Activated CD8-positive, alpha-beta T cell treated with anti-CD3 and anti-CD28 coated beads, Interleukin-2, amount 10 ng/mL, durations not matched to agents 7 days and 5 days (primary cell): ENCODE data around the gene CYYR1. TPM values are rescaled to one million over a fixed set of nuclear protein-coding genes. Genes with fewer than 3 reads are reported as not detected.

Source experiments
- ATAC-seq: fragments of 150-1000 bp; cut with Tn5 transposase; one replicate; pipeline ENCODE4 v1.10.0; 2021; ENCODE audit warnings: moderate library complexity
- CTCF ChIA-PET: fragments of 350-600 bp; sonication (Branson Sonifier 250); formaldehyde crosslinking; loops from one replicate; lab custom pipeline; 2021; ENCODE audit warnings: antibody characterized with exemption; lab: Charles Lee
- POLR2A ChIA-PET: fragments of 350-600 bp; sonication (Branson Sonifier 250); formaldehyde crosslinking; loops from one replicate; lab custom pipeline; 2021; ENCODE audit warnings: antibody characterized with exemption; lab: Charles Lee
- DNase-seq: peaks from one replicate; pipeline ENCODE4 v3.0.0-alpha.2; 2020
- H3K27ac Mint-ChIP-seq: one replicate; pipeline ENCODE4 v1.8.0; 2021; ENCODE audit warnings: mild to moderate bottlenecking, mixed read lengths
- H3K27me3 Mint-ChIP-seq: one replicate; pipeline ENCODE4 v1.8.0; 2021; ENCODE audit warnings: low read depth, mixed read lengths
- H3K36me3 Mint-ChIP-seq: one replicate; pipeline ENCODE4 v1.8.0; 2021; ENCODE audit warnings: low read depth, mixed read lengths
- H3K4me1 Mint-ChIP-seq: one replicate; pipeline ENCODE4 v1.8.0; 2021; ENCODE audit warnings: low read depth, mixed read lengths
- H3K4me3 Mint-ChIP-seq: one replicate; pipeline ENCODE4 v1.8.0; 2021; ENCODE audit warnings: mild to moderate bottlenecking, mixed read lengths
- H3K9me3 Mint-ChIP-seq: one replicate; pipeline ENCODE4 v1.8.0; 2022; ENCODE audit warnings: mixed read lengths; ENCODE audit not compliant: insufficient read depth
- total RNA-seq, 2 experiments: library from RNA; stranded (reverse); gene quantifications; one replicate each; pipeline ENCODE4 v1.2.3, GENCODE V29; 2021

CYYR1 gene
- total RNA-seq, 2 experiments from 2014 or later: not detected

DNA sequence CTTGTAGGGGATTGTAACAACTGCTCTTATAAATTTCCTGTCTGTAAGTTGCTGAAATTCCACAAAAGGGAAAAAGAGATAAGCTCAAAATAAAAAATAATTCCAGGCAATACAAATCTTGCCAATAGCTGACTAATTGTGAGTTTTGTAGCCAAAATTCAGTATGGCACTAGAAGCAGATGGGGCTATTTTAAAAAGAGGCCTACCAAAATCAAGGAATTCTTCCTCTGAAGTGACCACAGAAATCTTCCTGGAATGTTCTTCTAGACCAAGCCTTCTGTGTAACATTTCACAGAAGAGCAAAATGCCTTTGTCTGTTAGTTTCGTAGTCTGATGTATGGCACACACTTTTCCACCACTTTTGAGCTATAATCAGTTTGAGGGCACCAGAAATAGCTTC lies 127.6 kb downstream of the CYYR1 start:
- Mint-ChIP-seq H3K4me1 (no peaks in the 10 kb centered on the region), H3K36me3 (no peaks in the 10 kb centered on the region), H3K27me3 (no peaks in the 10 kb centered on the region), H3K27ac (no peak overlapping the region), H3K4me3 (no peak overlapping the region), H3K9me3 (no peaks in the 10 kb centered on the region)
- no peak for ATAC-seq
- POLR2A ChIA-PET: no interaction called here
- DNase-seq: no peak
- CTCF ChIA-PET: no interaction called here

DNA sequence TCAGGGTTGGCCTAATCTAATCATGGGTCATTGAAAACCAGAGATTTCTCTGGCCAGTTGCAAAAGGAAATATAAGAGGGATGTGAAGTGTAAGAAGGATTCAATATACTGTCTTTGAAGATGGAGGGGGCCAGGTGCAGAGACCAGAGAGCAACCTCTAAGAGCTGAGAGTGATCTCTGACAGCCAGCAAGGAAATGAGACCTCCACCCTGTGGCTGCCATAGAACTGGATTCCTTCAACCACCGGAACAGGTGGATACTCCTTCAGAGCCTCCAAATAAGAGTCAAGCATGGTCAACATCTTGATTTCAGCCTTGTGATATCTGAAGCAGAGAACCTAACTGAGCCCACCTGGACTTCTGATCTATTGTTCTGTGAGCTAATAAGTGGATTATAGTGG lies 128.4 kb downstream of the CYYR1 start:
- Mint-ChIP-seq H3K36me3 (no peaks in the 10 kb centered on the region), H3K27ac (no peak overlapping the region), H3K4me3 (no peak overlapping the region), H3K27me3 (no peaks in the 10 kb centered on the region), H3K9me3 (no peaks in the 10 kb centered on the region), H3K4me1 (no peaks in the 10 kb centered on the region)
- ATAC-seq (no peak), DNase-seq (no peak)
- ChIA-PET CTCF (interaction anchor here (0.6 kb wide), 1 partner anchor 10 kb away, joined by 3 read pairs; no protein-coding TSS in a partner anchor), POLR2A (no interaction called here)

DNA sequence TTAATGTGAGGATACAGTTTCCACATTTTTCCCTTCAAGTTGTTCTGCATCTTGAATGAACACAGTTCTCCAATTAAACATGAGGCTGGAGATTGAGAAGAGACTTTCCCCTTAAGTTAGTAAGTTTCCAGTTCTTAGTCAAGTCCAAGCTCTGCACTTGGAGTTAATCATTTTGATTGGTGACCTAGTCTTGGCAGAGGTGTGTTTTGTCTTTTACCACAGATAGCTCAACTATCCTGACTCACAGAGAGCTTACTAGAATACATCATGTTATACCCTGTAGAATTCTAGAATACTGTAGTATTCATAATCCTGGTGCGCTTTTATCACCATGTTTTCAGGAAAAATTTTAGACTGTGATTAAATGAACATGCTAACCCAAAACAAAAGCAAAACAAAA lies 129.2 kb downstream of the CYYR1 start:
- CTCF ChIA-PET: no interaction called here
- Mint-ChIP-seq H3K27ac (no peak overlapping the region), H3K36me3 (no peaks in the 10 kb centered on the region), H3K9me3 (no peaks in the 10 kb centered on the region), H3K4me1 (no peaks in the 10 kb centered on the region), H3K27me3 (no peaks in the 10 kb centered on the region), H3K4me3 (no peak overlapping the region)
- ATAC-seq: no peak
- POLR2A ChIA-PET: no interaction called here
- DNase-seq: no peak

DNA sequence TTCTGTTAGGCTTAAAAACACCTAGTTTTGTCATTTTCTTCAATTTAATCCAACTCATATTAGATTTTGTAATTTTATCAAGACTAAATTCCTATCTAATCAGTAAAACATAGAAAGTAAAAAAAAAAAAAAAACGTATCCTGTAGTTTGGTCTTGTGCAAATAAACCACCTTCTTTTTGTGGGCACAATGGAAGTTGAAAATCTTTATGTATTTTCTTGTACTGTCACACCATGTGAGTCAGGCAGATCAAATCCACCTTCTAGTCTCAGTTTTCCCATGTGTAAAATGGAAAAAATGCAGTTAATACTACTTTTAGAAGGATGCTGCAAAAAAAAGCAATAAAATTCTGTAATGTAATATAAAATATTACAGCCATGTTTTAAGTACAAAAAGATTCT lies 129.8 kb downstream of the CYYR1 start:
- no peaks in the 10 kb centered on the region for H3K27me3 Mint-ChIP-seq
- no peak overlapping the region for H3K4me3 Mint-ChIP-seq
- H3K9me3 Mint-ChIP-seq: no peaks in the 10 kb centered on the region
- CTCF ChIA-PET: no interaction called here
- H3K27ac Mint-ChIP-seq: no peak overlapping the region
- POLR2A ChIA-PET: no interaction called here
- ATAC-seq (no peak), DNase-seq (no peak)
- H3K36me3 Mint-ChIP-seq: no peaks in the 10 kb centered on the region
- H3K4me1 Mint-ChIP-seq: no peaks in the 10 kb centered on the region

DNA sequence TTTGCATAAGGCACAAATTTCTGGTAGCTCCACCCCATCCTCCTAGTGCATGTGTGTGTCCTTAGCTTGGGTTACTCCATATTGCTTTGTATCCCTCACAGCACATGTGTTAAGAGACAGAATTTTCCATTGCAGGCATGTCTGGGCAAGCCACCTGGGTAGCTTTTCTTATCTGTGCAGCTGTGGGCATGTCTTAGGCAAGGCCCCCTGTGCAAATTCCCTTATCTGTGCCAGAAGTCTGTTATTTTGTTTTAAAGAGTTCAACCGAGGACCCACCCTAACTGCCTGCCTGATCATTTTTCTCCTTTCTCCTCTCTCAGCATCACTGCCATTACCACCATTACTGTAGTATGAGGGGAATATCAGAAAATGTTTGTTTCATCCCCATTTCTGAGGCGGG lies 131.9 kb downstream of the CYYR1 start:
- no peaks in the 10 kb centered on the region for H3K4me1 Mint-ChIP-seq
- H3K27me3 Mint-ChIP-seq: no peaks in the 10 kb centered on the region

DNA sequence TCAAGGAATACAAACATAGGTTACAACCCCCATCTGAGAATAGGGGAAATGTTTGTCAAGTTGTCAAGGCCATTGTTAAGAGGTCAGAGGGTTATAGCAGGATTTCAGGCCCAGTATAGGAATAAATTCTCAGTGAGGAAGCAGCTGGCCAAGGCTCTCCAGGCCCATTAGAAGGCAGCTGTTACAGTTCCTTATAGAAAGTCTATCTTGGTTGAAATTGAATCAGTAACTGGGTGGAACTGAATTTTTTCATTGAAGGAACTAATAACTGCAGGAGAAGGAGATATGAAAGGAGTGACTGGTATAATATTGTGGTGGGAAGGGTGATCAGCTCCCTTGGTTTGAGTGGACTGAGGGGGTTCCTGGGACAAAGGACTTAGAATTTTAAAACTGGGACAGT lies 134.1 kb downstream of the CYYR1 start:
- no peak overlapping the region for H3K27ac Mint-ChIP-seq
- ChIA-PET CTCF (no interaction called here), POLR2A (no interaction called here)
- H3K4me3 Mint-ChIP-seq: no peak overlapping the region
- H3K9me3 Mint-ChIP-seq: no peaks in the 10 kb centered on the region
- no peaks in the 10 kb centered on the region for H3K4me1 Mint-ChIP-seq
- no peaks in the 10 kb centered on the region for H3K27me3 Mint-ChIP-seq
- ATAC-seq: no peak
- H3K36me3 Mint-ChIP-seq: no peaks in the 10 kb centered on the region
- no peak for DNase-seq

More for the DNA sequence above, 131.9 kb downstream of the CYYR1 start:
- no peak for ATAC-seq
- DNase-seq: no peak
- no peaks in the 10 kb centered on the region for H3K9me3 Mint-ChIP-seq
- no peak overlapping the region for H3K4me3 Mint-ChIP-seq
- ChIA-PET POLR2A (no interaction called here), CTCF (no interaction called here)
- H3K36me3 Mint-ChIP-seq: no peaks in the 10 kb centered on the region
- no peak overlapping the region for H3K27ac Mint-ChIP-seq

DNA sequence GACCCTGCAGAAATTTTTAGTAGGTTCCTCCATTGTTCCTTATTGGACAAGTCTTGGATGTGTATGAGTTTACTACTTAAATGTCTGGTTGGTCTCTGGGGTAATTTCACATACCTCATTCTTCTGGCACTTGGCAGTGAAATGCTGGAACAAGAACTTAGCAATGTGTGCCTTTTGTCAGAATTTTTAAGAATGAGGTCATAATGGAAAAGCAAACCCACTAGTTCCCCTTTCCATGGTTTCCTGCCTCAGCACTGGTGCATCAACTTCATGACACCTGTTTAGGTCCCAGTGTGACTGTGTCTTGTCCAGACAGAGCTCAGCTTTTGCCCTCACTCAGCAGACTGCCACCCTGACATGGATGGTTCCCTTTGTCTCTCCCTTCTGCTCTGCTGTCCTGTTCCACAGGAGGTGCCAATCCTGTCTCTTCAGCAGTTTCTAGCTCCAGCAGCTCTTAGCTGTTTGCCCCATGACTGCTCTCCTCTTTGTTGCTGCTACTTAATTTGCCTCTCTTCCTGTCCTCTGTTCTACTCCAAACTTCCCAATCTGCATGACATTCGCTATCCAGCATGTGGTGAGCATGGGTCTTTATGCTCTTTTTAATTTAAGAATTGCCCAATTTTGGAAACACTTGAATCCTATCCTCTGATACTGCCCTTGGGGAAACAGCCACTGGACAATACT lies 135.6 kb downstream of the CYYR1 start:
- H3K9me3 Mint-ChIP-seq: no peaks in the 10 kb centered on the region
- DNase-seq (no peak), ATAC-seq (no peak)
- H3K4me3 Mint-ChIP-seq: no peak overlapping the region
- no peaks in the 10 kb centered on the region for H3K36me3 Mint-ChIP-seq
- no peaks in the 10 kb centered on the region for H3K27me3 Mint-ChIP-seq
- H3K27ac Mint-ChIP-seq: no peak overlapping the region
- ChIA-PET POLR2A (no interaction called here), CTCF (no interaction called here)
- H3K4me1 Mint-ChIP-seq: no peaks in the 10 kb centered on the region

DNA sequence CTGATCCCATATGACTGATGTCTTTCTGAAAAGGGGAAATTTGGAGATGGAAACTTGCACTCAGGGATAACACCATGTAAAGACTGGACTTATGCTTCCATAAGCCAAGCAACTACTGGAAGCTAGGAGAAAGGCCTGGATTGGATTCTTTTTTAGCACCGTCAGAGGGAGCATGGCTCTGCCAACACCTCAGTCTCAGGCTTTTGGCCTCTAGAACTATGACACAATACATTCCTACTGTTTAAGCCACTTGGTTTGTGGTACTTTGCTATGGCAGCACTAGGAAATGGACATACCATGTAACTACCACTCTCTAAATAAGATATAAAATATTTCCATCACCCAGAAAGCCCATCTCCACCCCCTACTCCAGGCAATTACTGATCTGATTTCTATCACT lies 139.7 kb downstream of the CYYR1 start:
- no peak overlapping the region for H3K27ac Mint-ChIP-seq
- ChIA-PET CTCF (no interaction called here), POLR2A (interaction anchor here (0.6 kb wide), 1 partner anchor 795 kb away, joined by 3 read pairs; the partner anchor contains the start of gene JAM2)
- no peak for ATAC-seq
- H3K27me3 Mint-ChIP-seq: no peaks in the 10 kb centered on the region
- H3K9me3 Mint-ChIP-seq: no peaks in the 10 kb centered on the region
- no peaks in the 10 kb centered on the region for H3K4me1 Mint-ChIP-seq
- H3K4me3 Mint-ChIP-seq: no peak overlapping the region
- H3K36me3 Mint-ChIP-seq: no peaks in the 10 kb centered on the region
- DNase-seq: no peak

DNA sequence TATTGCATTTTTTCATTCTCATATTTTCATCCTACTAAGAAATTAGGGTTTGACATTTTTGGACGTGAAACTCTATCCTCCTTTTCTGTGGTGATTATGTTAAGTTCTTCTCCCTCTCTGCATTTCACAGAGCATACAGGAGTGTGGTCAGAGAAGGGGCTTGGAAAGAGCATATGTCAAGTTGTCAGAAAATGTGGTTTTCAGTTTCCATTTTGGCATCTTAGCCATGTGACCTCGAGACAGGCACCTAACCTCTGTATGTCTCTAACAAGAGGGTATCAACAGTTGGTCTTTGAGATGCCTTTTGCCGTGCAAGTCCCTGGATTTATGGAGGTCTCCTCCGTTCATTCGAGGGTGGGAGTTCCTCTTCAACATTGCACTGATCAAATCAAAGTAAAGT lies 140.7 kb downstream of the CYYR1 start:
- no peaks in the 10 kb centered on the region for H3K36me3 Mint-ChIP-seq
- no peak for DNase-seq
- ATAC-seq: no peak
- no peaks in the 10 kb centered on the region for H3K9me3 Mint-ChIP-seq
- POLR2A ChIA-PET: no interaction called here
- no peak overlapping the region for H3K27ac Mint-ChIP-seq
- CTCF ChIA-PET: no interaction called here
- no peaks in the 10 kb centered on the region for H3K27me3 Mint-ChIP-seq
- H3K4me1 Mint-ChIP-seq: no peaks in the 10 kb centered on the region
- H3K4me3 Mint-ChIP-seq: no peak overlapping the region

DNA sequence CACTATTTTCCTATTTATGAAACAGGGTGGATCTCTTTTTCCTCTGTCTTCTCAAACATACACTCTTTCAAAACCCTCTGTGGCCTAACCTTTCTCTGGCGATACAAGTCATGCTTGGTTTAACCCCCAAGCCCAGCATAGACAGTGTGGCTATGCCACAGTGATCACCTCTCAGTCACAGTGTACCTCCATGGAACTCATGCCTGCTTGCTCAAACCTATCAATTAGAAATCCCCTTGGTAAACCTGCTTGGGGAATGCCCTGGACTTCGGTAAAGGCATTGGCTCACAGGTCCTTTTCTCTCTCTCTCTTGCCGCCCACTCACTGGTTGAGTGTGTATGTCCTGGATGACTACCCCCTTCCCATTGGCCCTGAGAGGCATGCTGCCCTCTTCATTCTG lies 147.5 kb downstream of the CYYR1 start:
- POLR2A ChIA-PET: no interaction called here
- Mint-ChIP-seq H3K27ac (no peak overlapping the region), H3K27me3 (no peaks in the 10 kb centered on the region), H3K9me3 (no peaks in the 10 kb centered on the region), H3K4me3 (no peak overlapping the region), H3K36me3 (no peaks in the 10 kb centered on the region), H3K4me1 (no peaks in the 10 kb centered on the region)
- ATAC-seq (no peak), DNase-seq (no peak)
- CTCF ChIA-PET: no interaction called here

DNA sequence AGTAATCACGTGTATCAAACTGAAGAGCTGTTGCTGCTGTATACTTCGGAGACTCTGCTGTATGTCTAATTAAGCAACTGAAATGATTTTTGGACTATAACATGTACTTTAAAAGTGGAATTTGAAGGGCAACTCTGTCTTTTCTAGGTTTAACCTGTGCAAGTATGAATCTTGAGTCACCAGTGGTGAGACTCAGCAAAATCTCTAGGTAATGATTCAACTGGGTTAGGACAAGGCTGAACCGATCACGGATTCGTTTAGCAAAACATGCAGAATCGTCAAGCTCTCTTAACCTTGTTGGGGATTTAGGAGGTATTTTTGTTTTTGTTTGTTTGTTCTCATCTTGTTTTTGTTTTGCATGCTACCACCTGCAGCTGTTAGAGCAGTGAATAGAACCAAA lies 149.6 kb downstream of the CYYR1 start:
- no peak overlapping the region for H3K27ac Mint-ChIP-seq
- no peaks in the 10 kb centered on the region for H3K9me3 Mint-ChIP-seq
- CTCF ChIA-PET: no interaction called here
- H3K27me3 Mint-ChIP-seq: no peaks in the 10 kb centered on the region
- no peaks in the 10 kb centered on the region for H3K4me1 Mint-ChIP-seq
- ATAC-seq: no peak
- DNase-seq: no peak
- no peak overlapping the region for H3K4me3 Mint-ChIP-seq
- POLR2A ChIA-PET: no interaction called here
- no peaks in the 10 kb centered on the region for H3K36me3 Mint-ChIP-seq

DNA sequence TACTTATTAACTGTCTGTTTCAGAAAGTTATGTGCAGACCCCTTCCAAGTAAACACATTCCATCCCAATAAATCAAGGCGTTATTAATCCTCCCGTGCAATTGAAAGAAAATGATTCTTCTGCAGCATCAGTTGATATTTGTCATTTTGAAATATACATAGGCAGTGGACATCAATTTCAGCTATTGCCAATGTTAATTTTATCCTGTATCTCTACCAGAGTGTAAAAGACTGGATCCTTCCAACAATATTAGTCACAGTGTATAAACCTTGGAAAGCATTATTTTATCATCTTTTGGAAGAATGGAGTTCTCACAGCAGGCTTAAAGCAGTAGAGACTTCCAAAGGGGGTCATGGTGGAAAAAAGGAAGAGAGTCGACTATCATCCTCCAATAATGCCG lies 150.4 kb downstream of the CYYR1 start:
- Mint-ChIP-seq H3K4me1 (no peaks in the 10 kb centered on the region), H3K27me3 (no peaks in the 10 kb centered on the region), H3K9me3 (no peaks in the 10 kb centered on the region), H3K4me3 (no peak overlapping the region), H3K27ac (no peak overlapping the region), H3K36me3 (no peaks in the 10 kb centered on the region)
- POLR2A ChIA-PET: no interaction called here
- ATAC-seq (no peak), DNase-seq (no peak)
- CTCF ChIA-PET: no interaction called here

DNA sequence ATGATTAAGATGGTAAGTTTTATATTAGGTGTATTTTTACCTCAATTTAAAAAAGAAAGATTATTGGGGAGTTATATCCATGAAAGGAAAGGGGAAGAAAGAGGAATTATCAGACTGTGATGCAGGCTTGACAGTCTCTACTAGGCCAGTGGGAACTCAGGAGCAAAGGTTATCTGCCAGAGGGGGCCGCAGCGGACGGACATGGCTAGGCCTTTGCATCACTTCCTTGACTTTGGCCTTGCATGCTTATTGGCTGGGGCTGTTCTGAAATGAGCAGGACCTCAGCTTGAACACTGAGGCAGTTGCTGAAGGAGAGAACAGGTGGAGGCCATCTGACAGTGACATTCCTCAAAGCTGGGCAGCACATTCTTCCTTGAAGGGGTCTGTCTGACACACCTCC lies 150.9 kb downstream of the CYYR1 start:
- ChIA-PET POLR2A (no interaction called here), CTCF (no interaction called here)
- H3K4me1 Mint-ChIP-seq: no peaks in the 10 kb centered on the region
- no peak overlapping the region for H3K27ac Mint-ChIP-seq
- no peak for DNase-seq
- ATAC-seq: no peak
- no peak overlapping the region for H3K4me3 Mint-ChIP-seq
- no peaks in the 10 kb centered on the region for H3K27me3 Mint-ChIP-seq
- H3K9me3 Mint-ChIP-seq: no peaks in the 10 kb centered on the region
- no peaks in the 10 kb centered on the region for H3K36me3 Mint-ChIP-seq
